MCF 10A (cell line): Measurements from ENCODE around the gene PHB1. TPM values are rescaled to one million over a fixed set of nuclear protein-coding genes. Genes with fewer than 3 reads are reported as not detected.

ENCODE experiments used
- BruUV-seq: library from RNA; stranded (reverse); fragments of 400-500 nt; replicated peaks from 2 replicates; lab custom pipeline; 2021; lab: Mats Ljungman, UMichigan
- CTCF ChIA-PET: fragments of 300-600 bp; sonication (Branson Sonifier 250); formaldehyde crosslinking; extraction: SDS; loops from one replicate; lab custom pipeline; 2021; ENCODE audit warnings: antibody characterized with exemption, inconsistent platforms; lab: Yijun Ruan, JAX
- POLR2A ChIA-PET: fragments of 300-600, 350-650 bp; sonication (Branson Sonifier 250); formaldehyde crosslinking; extraction: SDS; loops from one replicate; lab custom pipeline; 2020; ENCODE audit warnings: antibody characterized with exemption, inconsistent platforms; lab: Yijun Ruan, JAX
- DNase-seq: peaks from one replicate; pipeline ENCODE4 v3.0.0-alpha.2; 2018; ENCODE audit not compliant: unreplicated experiment
- H3K27ac Mint-ChIP-seq: one replicate; pipeline ENCODE4 v1.8.0; 2022; ENCODE audit warnings: mild to moderate bottlenecking, low read depth, mixed read lengths; ENCODE audit not compliant: unreplicated experiment
- H3K27me3 Mint-ChIP-seq: one replicate; pipeline ENCODE4 v1.8.0; 2022; ENCODE audit warnings: mixed read lengths; ENCODE audit not compliant: insufficient read depth, unreplicated experiment
- H3K36me3 Mint-ChIP-seq: one replicate; pipeline ENCODE4 v1.8.0; 2022; ENCODE audit warnings: mild to moderate bottlenecking, moderate library complexity, mixed read lengths; ENCODE audit not compliant: insufficient read depth, unreplicated experiment
- H3K4me1 Mint-ChIP-seq: one replicate; pipeline ENCODE4 v1.8.0; 2022; ENCODE audit warnings: mixed read lengths; ENCODE audit not compliant: insufficient read depth, unreplicated experiment
- H3K4me3 Mint-ChIP-seq: one replicate; pipeline ENCODE4 v1.8.0; 2022; ENCODE audit warnings: mild to moderate bottlenecking, moderate library complexity, mixed read lengths; ENCODE audit not compliant: unreplicated experiment
- H3K9me3 Mint-ChIP-seq: one replicate; pipeline ENCODE4 v1.8.0; 2022; ENCODE audit warnings: mixed read lengths; ENCODE audit not compliant: unreplicated experiment
- CTCF ChIP-seq: fragments of 200-600 bp; IDR thresholded peaks from one replicate; pipeline ENCODE4 v1.8.0; 2022; ENCODE audit warnings: antibody characterized with exemption, mild to moderate bottlenecking; ENCODE audit not compliant: unreplicated experiment
- intact Hi-C: fragments of 100-400 bp; cut with micrococcal nuclease; formaldehyde crosslinking; loops from 2 replicates; pipeline ENCODE4 v1.14.1; 2022
- total RNA-seq: library from RNA; stranded (reverse); gene quantifications from 2 replicates; pipeline ENCODE4 v1.2.3, GENCODE V29; 2022

Gene PHB1
- total RNA-seq, 1 experiment from 2014 or later = 134 TPM

- H3K4me1 Mint-ChIP-seq = no peaks in the 10 kb centered on the region
- no peaks in the 10 kb centered on the region for H3K36me3 Mint-ChIP-seq
- DNase-seq = no peak
- no TSS peak for BruUV-seq
- H3K27ac Mint-ChIP-seq = no peak overlapping the region
- H3K27me3 Mint-ChIP-seq = no peaks in the 10 kb centered on the region
- intact Hi-C loops = no loop called here
- no peaks in the 10 kb centered on the region for H3K9me3 Mint-ChIP-seq
- POLR2A ChIA-PET = interaction anchor here (0.7 to 1.1 kb wide), 2 partner anchors 36 to 47 kb away, joined by 3 to 4 read pairs; no protein-coding TSS in a partner anchor
- TF ChIP-seq CTCF = no peak
- CTCF ChIA-PET = interaction anchor here (0.6 to 2.0 kb wide), 3 partner anchors 16 to 672 kb away, joined by 4 to 6 read pairs (median 4); no protein-coding TSS in a partner anchor
- no peak overlapping the region for H3K4me3 Mint-ChIP-seq
Measured at GRCh38 chr17:49384951-49385350, 29.7 kb downstream of the PHB1 start.

- ChIA-PET POLR2A (no interaction called here), CTCF (interaction anchor here (0.8 to 2.0 kb wide), 3 partner anchors 14 to 67 kb away, joined by 3 to 6 read pairs (median 3); no protein-coding TSS in a partner anchor)
- no peak for TF ChIP-seq CTCF
- Mint-ChIP-seq H3K4me1 (no peaks in the 10 kb centered on the region), H3K27ac (no peak overlapping the region), H3K36me3 (no peaks in the 10 kb centered on the region), H3K27me3 (no peaks in the 10 kb centered on the region), H3K4me3 (no peak overlapping the region), H3K9me3 (no peaks in the 10 kb centered on the region)
- no peak for DNase-seq
- intact Hi-C loops = no loop called here
- no TSS peak for BruUV-seq
Measured at GRCh38 chr17:49383060-49383459, 31.6 kb downstream of the PHB1 start.

GRCh38 chr17:49382556-49382955 lies 32.1 kb downstream of the PHB1 start:
- CTCF ChIA-PET = interaction anchor here (0.8 kb wide), 2 partner anchors 16 to 66 kb away, joined by 3 read pairs; no protein-coding TSS in a partner anchor
- no peaks in the 10 kb centered on the region for H3K9me3 Mint-ChIP-seq
- DNase-seq = no peak
- TF ChIP-seq CTCF = no peak
- no peaks in the 10 kb centered on the region for H3K4me1 Mint-ChIP-seq
- POLR2A ChIA-PET = no interaction called here
- H3K27ac Mint-ChIP-seq = no peak overlapping the region
- intact Hi-C loops = no loop called here
- H3K27me3 Mint-ChIP-seq = no peaks in the 10 kb centered on the region
- BruUV-seq = no TSS peak
- no peaks in the 10 kb centered on the region for H3K36me3 Mint-ChIP-seq
- H3K4me3 Mint-ChIP-seq = no peak overlapping the region

- Mint-ChIP-seq H3K4me3 (no peak overlapping the region), H3K36me3 (no peaks in the 10 kb centered on the region), H3K9me3 (no peaks in the 10 kb centered on the region), H3K27ac (no peak overlapping the region), H3K4me1 (no peaks in the 10 kb centered on the region), H3K27me3 (no peaks in the 10 kb centered on the region)
- ChIA-PET CTCF (interaction anchor here (0.6 kb wide), 1 partner anchor 57 kb away, joined by 3 read pairs; no protein-coding TSS in a partner anchor), POLR2A (no interaction called here)
- no TSS peak for BruUV-seq
- no peak for DNase-seq
- intact Hi-C loops = no loop called here
- TF ChIP-seq CTCF = no peak
Measured at GRCh38 chr17:49381793-49382192, 32.9 kb downstream of the PHB1 start.
